GM10248 (cell line): Measurements from ENCODE around the gene DAB2.

Experiments used
- CTCF ChIA-PET: fragments of 300-600 bp; sonication (Branson Sonifier 250); formaldehyde crosslinking; extraction: SDS; loops from one replicate; lab custom pipeline; 2021; ENCODE audit warnings: antibody characterized with exemption; lab: Yijun Ruan, JAX
- POLR2A ChIA-PET: fragments of 350-650 bp; sonication (Branson Sonifier 250); formaldehyde crosslinking; extraction: SDS; loops from one replicate; lab custom pipeline; 2020; ENCODE audit warnings: antibody characterized with exemption; lab: Yijun Ruan, JAX
- DNase-seq: peaks from one replicate; pipeline ENCODE4 v3.0.0; 2012; ENCODE audit errors: extremely low spot score
- TF ChIP-seq, protein P1 (sequence below): IDR thresholded peaks from 2 replicates; pipeline ENCODE4 v1.5.1; 2012; ENCODE audit warnings: mild to moderate bottlenecking, low read depth; ENCODE audit errors: extremely low read depth, missing control alignments, control extremely low read depth

The DAB2 gene

DNA sequence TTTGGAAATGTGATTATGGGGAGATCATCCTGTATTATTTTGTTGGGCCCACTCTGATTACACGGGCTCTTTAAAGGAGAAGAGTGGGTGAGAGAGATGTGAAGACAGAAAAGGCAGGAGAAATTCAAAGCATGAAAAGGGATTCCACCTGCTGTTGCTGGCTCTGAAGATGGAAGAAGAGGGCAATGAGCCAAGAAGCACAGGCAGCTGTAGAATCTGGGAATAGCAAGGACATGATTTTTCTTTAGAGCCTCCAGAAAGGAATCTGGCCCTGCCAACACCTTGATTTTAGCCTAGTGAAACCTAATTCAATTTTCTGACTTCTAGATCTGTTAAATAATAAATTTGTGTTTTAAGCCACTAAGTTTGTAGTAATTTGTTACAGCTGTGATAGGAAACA, 71.8 kb downstream of the DAB2 start:
- ChIA-PET POLR2A (no interaction called here), CTCF (interaction anchor here (1.2 kb wide), 1 partner anchor 10 kb away, joined by 4 read pairs; no protein-coding TSS in a partner anchor)
- TF ChIP-seq, protein P1, sequence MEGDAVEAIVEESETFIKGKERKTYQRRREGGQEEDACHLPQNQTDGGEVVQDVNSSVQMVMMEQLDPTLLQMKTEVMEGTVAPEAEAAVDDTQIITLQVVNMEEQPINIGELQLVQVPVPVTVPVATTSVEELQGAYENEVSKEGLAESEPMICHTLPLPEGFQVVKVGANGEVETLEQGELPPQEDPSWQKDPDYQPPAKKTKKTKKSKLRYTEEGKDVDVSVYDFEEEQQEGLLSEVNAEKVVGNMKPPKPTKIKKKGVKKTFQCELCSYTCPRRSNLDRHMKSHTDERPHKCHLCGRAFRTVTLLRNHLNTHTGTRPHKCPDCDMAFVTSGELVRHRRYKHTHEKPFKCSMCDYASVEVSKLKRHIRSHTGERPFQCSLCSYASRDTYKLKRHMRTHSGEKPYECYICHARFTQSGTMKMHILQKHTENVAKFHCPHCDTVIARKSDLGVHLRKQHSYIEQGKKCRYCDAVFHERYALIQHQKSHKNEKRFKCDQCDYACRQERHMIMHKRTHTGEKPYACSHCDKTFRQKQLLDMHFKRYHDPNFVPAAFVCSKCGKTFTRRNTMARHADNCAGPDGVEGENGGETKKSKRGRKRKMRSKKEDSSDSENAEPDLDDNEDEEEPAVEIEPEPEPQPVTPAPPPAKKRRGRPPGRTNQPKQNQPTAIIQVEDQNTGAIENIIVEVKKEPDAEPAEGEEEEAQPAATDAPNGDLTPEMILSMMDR = no peak
- DNase-seq = no peak

DNA sequence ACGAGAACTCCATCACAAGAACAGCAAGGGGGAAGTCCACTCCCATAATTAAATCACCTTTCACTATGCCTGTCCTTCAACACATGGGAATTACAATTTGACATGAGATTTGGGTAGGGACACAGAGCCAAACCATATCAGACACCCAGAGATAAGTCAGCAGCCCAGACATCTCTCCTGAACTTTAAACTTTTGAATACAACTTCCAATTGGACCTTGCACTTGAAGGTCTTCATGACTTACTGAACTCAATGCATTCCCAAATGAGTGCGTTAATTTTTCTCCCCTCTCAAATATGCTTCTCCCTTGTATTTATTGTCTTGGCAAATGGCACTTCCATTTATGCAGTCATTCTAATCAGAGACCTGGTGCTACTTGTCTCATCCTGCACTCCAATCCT, 72.6 kb downstream of the DAB2 start:
- TF ChIP-seq, protein P1 = no peak
- ChIA-PET POLR2A (no interaction called here), CTCF (no interaction called here)
- DNase-seq = no peak

DNA sequence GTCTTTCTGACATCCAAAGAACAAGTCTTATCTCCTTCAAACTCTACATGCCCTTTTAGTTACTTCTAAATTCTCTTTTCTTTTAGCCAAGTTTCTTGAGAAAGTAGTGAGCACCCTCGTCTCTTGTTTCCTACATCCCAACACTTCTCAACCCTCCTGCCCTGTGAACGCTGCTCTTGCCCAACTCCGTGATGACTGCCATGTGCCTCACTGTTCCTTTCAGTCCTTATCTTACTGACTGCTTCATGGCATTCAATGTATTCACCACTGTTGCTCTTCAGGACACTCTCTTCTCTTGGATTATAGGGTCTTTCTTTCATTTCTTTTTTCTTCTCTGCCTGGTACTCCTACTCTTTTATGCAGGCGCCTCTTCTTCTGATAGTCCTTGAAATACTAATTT, 75.3 kb downstream of the DAB2 start:
- TF ChIP-seq, protein P1 = no peak
- DNase-seq = no peak
- POLR2A ChIA-PET = no interaction called here
- CTCF ChIA-PET = no interaction called here

DNA sequence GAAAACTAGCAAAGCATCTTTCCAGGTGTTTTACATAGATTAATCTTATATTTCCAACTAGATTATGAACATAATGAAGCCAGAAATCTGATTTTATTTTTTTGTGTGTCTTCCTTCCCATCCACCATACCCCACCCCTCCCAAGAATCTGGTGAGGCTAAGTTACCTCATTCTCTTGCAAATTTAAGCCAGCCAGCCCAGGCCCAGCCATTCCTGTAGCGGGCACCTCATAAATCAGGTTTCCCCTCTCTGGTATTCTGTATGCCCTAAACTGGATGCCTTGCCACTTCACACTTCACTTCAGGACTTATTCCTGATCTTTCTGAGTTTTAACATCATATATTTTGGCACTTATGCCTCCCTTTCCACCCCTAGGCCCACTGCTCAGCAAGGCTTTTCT, 82.3 kb downstream of the DAB2 start:
- CTCF ChIA-PET = no interaction called here
- DNase-seq = no peak
- POLR2A ChIA-PET = no interaction called here
- TF ChIP-seq, protein P1 = no peak

DNA sequence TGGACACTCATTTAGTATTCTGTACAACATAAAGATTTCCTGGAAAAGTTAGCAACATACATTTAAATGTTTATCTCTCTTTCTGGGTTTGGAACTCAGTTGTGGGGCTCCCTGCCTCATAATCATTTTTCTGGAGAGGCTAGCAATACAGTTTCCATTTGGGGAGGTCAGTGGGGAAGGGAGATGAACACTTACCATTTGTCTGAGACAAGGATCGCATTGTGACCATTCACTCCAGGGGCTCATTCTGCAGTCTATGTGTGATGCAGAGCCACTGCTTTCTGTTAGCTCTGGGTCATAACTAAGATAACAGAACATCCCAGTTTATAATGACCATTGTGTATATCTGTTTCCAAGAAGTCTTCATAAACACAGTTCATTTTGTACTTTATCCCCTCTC, 82.9 kb downstream of the DAB2 start:
- no peak for DNase-seq
- ChIA-PET CTCF (no interaction called here), POLR2A (no interaction called here)
- TF ChIP-seq, protein P1 = no peak

DNA sequence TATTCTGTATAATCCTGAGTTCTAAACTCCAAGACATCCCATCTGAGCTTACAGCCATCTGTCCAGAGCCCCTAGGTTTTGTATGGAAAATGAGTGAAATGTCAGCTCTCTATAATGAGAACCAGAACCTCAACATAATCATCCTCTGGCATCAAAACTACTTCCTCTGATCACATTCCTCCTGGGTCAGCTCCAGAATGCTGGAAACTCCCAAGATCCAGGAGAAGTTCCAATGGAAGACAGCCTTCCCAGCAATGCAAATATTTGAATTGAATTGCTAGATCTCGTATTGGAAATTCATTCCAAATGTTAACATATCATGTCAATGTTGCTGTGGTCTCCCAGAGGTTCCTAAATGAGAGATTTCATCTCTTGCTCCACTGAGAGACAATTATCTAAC, 84.3 kb downstream of the DAB2 start:
- POLR2A ChIA-PET = no interaction called here
- TF ChIP-seq, protein P1 = no peak
- DNase-seq = no peak
- CTCF ChIA-PET = no interaction called here
